NT2/D1 (cell line): ENCODE measurements around the gene TSPYL4.

Experiments used
- SUZ12 ChIP-seq: IDR thresholded peaks from 2 replicates; pipeline ENCODE4 v1.6.1; 2011; ENCODE audit not compliant: insufficient read length, insufficient read depth; ENCODE audit errors: extremely low read depth
- YY1 ChIP-seq: IDR thresholded peaks from 2 replicates; pipeline ENCODE4 v1.6.1; 2011; ENCODE audit not compliant: insufficient read length, insufficient read depth
- ZNF274 ChIP-seq: IDR thresholded peaks from 2 replicates; pipeline ENCODE4 v1.6.1; 2011; ENCODE audit warnings: mild to moderate bottlenecking, low read depth, low read length

- no peak for TF ChIP-seq SUZ12
- no peak for TF ChIP-seq ZNF274
- TF ChIP-seq YY1: no peak
Observed at GRCh38 chr6:116210316-116210715, 43.6 kb downstream of the TSPYL4 start.
